GF-D8 (cell line): ENCODE data around the gene SUMF2.
"Not testable (repeated sequence)": the region's sequence is repeated elsewhere in the genome, so short reads cannot be mapped to it uniquely, and the experiment has no call there.

ENCODE experiments used
- DNase-seq: peaks from one replicate; lab custom pipeline; 2025; lab: John Stamatoyannopoulos, UW

Gene SUMF2

GRCh38 chr7:56063882-56064625 lies at the start of gene SUMF2:
Gene SUMF2 (plus strand): TSS chr7:56064286. CDS start chr7:56064312, 26 bp downstream.
- DNase-seq = peak; percentile 79

GRCh38 chr7:56017015-56017414 lies 47.1 kb upstream of the SUMF2 start:
- not testable (repeated sequence) for DNase-seq

GRCh38 chr7:56019501-56019900 lies 44.6 kb upstream of the SUMF2 start:
- DNase-seq = no peak

GRCh38 chr7:56023500-56023899 lies 40.6 kb upstream of the SUMF2 start:
- no peak for DNase-seq

GRCh38 chr7:56026538-56026937 lies 37.5 kb upstream of the SUMF2 start:
- no peak for DNase-seq

- DNase-seq = no peak
These were observed 35.0 kb upstream of the SUMF2 start for GRCh38 chr7:56028942-56029630.

GRCh38 chr7:56030340-56030739 lies 33.7 kb upstream of the SUMF2 start:
- no peak for DNase-seq

- DNase-seq = not testable (repeated sequence)
These were observed 32.5 kb upstream of the SUMF2 start for GRCh38 chr7:56031556-56031955.

- DNase-seq = not testable (repeated sequence)
These were observed 31.5 kb upstream of the SUMF2 start for GRCh38 chr7:56032578-56032977.

GRCh38 chr7:56033671-56034432 lies 30.2 kb upstream of the SUMF2 start:
- peak; percentile 95 for DNase-seq

GRCh38 chr7:56040730-56041129 lies 23.4 kb upstream of the SUMF2 start:
- DNase-seq = no peak

GRCh38 chr7:56045758-56046157 lies 18.3 kb upstream of the SUMF2 start:
- not testable (repeated sequence) for DNase-seq

- no peak for DNase-seq
These were observed 17.2 kb upstream of the SUMF2 start for GRCh38 chr7:56046721-56047445.

GRCh38 chr7:56047446-56048116 lies 16.5 kb upstream of the SUMF2 start:
- DNase-seq = not testable (repeated sequence)

GRCh38 chr7:56048245-56048644 lies 15.8 kb upstream of the SUMF2 start:
- no peak for DNase-seq

GRCh38 chr7:56048763-56049162 lies 15.3 kb upstream of the SUMF2 start:
- DNase-seq = not testable (repeated sequence)

- no peak for DNase-seq
These were observed 13.1 kb upstream of the SUMF2 start for GRCh38 chr7:56051053-56051338.

GRCh38 chr7:56051339-56052191 lies 12.5 kb upstream of the SUMF2 start, which contains the start of the genes CCT6A and PSPH:
Gene CCT6A (plus strand): TSS chr7:56051765. CDS start chr7:56051849, 84 bp downstream.
Gene PSPH (minus strand): TSS chr7:56051444. CDS start chr7:56021212, 30,232 bp downstream.
- DNase-seq = peak; percentile 95

GRCh38 chr7:56053379-56053778 lies 10.7 kb upstream of the SUMF2 start:
- no peak for DNase-seq

- DNase-seq = no peak
These were observed 10.1 kb upstream of the SUMF2 start for GRCh38 chr7:56053993-56054392.
